HepG2 (cell line): ENCODE results near the gene PRXL2B. TPM values are rescaled to one million over a fixed set of nuclear protein-coding genes. Genes with fewer than 3 reads are reported as not detected.
A peak's percentile ranks its signal among the peaks of the same experiment; 100 is the strongest.

Source experiments
- CBFB ChIP-seq: sonication (generic); formaldehyde crosslinking; IDR thresholded peaks from 2 replicates; pipeline ENCODE4 v1.4.0; 2020; ENCODE audit warnings: missing genetic modification reagents
- ETV6 ChIP-seq: sonication (generic); formaldehyde crosslinking; conservative IDR thresholded peaks from 2 replicates; pipeline ENCODE4 v1.4.0; 2020; ENCODE audit warnings: missing genetic modification reagents
- FOXK1 ChIP-seq: sonication (generic); formaldehyde crosslinking; IDR thresholded peaks from 2 replicates; pipeline ENCODE4 v1.4.0; 2020; ENCODE audit warnings: low read depth, missing genetic modification reagents, borderline replicate concordance
- JDP2 ChIP-seq: sonication (generic); formaldehyde crosslinking; IDR thresholded peaks from 2 replicates; pipeline ENCODE4 v1.8.1; 2022; ENCODE audit warnings: missing genetic modification reagents, borderline replicate concordance
- KDM5A ChIP-seq: fragments of 200-600 bp; sonication (generic); IDR thresholded peaks from 2 replicates; pipeline ENCODE4 v1.7.0; 2018; ENCODE audit warnings: antibody characterized with exemption, mild to moderate bottlenecking, low read length, borderline replicate concordance
- MATR3 ChIP-seq: sonication (generic); formaldehyde crosslinking; IDR thresholded peaks from 2 replicates; pipeline ENCODE4 v1.4.0; 2020; ENCODE audit warnings: missing genetic modification reagents
- NFKB2 ChIP-seq: sonication (generic); formaldehyde crosslinking; IDR thresholded peaks from 2 replicates; pipeline ENCODE4 v1.4.0; 2020; ENCODE audit warnings: missing genetic modification reagents, borderline replicate concordance
- PAWR ChIP-seq: sonication (generic); formaldehyde crosslinking; IDR thresholded peaks from 2 replicates; pipeline ENCODE4 v1.4.0; 2020; ENCODE audit warnings: missing genetic modification reagents, mild to moderate bottlenecking, borderline replicate concordance
- RFXANK ChIP-seq: IDR thresholded peaks from 2 replicates; pipeline ENCODE4 v1.6.1; 2016
- SMYD3 ChIP-seq: sonication (generic); formaldehyde crosslinking; IDR thresholded peaks from 2 replicates; pipeline ENCODE4 v1.8.1; 2023; ENCODE audit warnings: mild to moderate bottlenecking, missing genetic modification reagents
- U2AF1 ChIP-seq: fragments of 200-400 bp; formaldehyde crosslinking; optimal IDR thresholded peaks from 2 replicates; pipeline ENCODE3; 2017; ENCODE audit warnings: mild to moderate bottlenecking, low read depth, low read length
- ZKSCAN5 ChIP-seq: sonication (generic); formaldehyde crosslinking; IDR thresholded peaks from 2 replicates; pipeline ENCODE4 v1.5.1; 2020; ENCODE audit warnings: mild to moderate bottlenecking, missing genetic modification reagents
- ZNF652 ChIP-seq: IDR thresholded peaks from 2 replicates; pipeline ENCODE4 v1.6.1; 2016; ENCODE audit warnings: low read depth, borderline replicate concordance
- ZNF747 ChIP-seq: sonication (generic); formaldehyde crosslinking; IDR thresholded peaks from 2 replicates; pipeline ENCODE4 v1.8.1; 2023; ENCODE audit warnings: missing genetic modification reagents, mild to moderate bottlenecking, borderline replicate concordance
- ZSCAN31 ChIP-seq: sonication (generic); formaldehyde crosslinking; IDR thresholded peaks from 2 replicates; pipeline ENCODE4 v1.5.0; 2020; ENCODE audit warnings: low read depth, mild to moderate bottlenecking, missing genetic modification reagents
- polyA plus RNA-seq, 8 experiments: library from polyadenylated mRNA; depleted of rRNA in 3 of 8; stranded (reverse) in 7 of 8; unstranded in 1 of 8; fragments of >200 nt; fragmentation: Illumina TruSeq in 4 of 8; extraction: Trizol in 4 of 8; gene quantifications; 2 replicates each; pipeline versions ENCODE4 v1.2.1 to v1.2.3, GENCODE V29; 2011 to 2016; ENCODE audit warnings: low read depth in 4 of 8, missing spikeins in 1 of 8, mixed read lengths in 1 of 8; ENCODE audit not compliant: insufficient read depth in 1 of 8
- total RNA-seq, 5 experiments: library from RNA; depleted of rRNA; stranded (reverse); fragments of >200 nt; fragmentation: Illumina TruSeq; extraction: Trizol; gene quantifications; 2 replicates each; pipeline ENCODE4 v1.2.3, GENCODE V29; 2016; ENCODE audit warnings: low read depth in 1 of 5
- TF ChIP-seq, protein P1 (sequence below): sonication (generic); formaldehyde crosslinking; IDR thresholded peaks from 2 replicates; pipeline ENCODE4 v1.4.0; 2020; ENCODE audit warnings: mild to moderate bottlenecking, missing genetic modification reagents, borderline replicate concordance
- TF ChIP-seq, protein P2 (sequence below): sonication (generic); formaldehyde crosslinking; IDR thresholded peaks from 2 replicates; pipeline ENCODE4 v1.5.1; 2020; ENCODE audit warnings: missing genetic modification reagents, mild to moderate bottlenecking, borderline replicate concordance
- TF ChIP-seq, protein P3 (sequence below): sonication (generic); formaldehyde crosslinking; IDR thresholded peaks from 2 replicates; pipeline ENCODE4 v1.5.0; 2020; ENCODE audit warnings: missing genetic modification reagents
- TF ChIP-seq, protein P4 (sequence below): sonication (generic); formaldehyde crosslinking; IDR thresholded peaks from 2 replicates; pipeline ENCODE4 v1.5.1; 2020; ENCODE audit warnings: mild to moderate bottlenecking, missing genetic modification reagents, borderline replicate concordance

The PRXL2B gene
- total and polyA plus RNA-seq, 2 of the 13 experiments (the other 11 are each of a cell fraction or from before 2014, with no cell fraction given) = 16.8 to 22.1 TPM

GRCh38 chr1:2545754-2546514 is 40.6 kb upstream of the PRXL2B start (continued):
- TF ChIP-seq, protein P1, sequence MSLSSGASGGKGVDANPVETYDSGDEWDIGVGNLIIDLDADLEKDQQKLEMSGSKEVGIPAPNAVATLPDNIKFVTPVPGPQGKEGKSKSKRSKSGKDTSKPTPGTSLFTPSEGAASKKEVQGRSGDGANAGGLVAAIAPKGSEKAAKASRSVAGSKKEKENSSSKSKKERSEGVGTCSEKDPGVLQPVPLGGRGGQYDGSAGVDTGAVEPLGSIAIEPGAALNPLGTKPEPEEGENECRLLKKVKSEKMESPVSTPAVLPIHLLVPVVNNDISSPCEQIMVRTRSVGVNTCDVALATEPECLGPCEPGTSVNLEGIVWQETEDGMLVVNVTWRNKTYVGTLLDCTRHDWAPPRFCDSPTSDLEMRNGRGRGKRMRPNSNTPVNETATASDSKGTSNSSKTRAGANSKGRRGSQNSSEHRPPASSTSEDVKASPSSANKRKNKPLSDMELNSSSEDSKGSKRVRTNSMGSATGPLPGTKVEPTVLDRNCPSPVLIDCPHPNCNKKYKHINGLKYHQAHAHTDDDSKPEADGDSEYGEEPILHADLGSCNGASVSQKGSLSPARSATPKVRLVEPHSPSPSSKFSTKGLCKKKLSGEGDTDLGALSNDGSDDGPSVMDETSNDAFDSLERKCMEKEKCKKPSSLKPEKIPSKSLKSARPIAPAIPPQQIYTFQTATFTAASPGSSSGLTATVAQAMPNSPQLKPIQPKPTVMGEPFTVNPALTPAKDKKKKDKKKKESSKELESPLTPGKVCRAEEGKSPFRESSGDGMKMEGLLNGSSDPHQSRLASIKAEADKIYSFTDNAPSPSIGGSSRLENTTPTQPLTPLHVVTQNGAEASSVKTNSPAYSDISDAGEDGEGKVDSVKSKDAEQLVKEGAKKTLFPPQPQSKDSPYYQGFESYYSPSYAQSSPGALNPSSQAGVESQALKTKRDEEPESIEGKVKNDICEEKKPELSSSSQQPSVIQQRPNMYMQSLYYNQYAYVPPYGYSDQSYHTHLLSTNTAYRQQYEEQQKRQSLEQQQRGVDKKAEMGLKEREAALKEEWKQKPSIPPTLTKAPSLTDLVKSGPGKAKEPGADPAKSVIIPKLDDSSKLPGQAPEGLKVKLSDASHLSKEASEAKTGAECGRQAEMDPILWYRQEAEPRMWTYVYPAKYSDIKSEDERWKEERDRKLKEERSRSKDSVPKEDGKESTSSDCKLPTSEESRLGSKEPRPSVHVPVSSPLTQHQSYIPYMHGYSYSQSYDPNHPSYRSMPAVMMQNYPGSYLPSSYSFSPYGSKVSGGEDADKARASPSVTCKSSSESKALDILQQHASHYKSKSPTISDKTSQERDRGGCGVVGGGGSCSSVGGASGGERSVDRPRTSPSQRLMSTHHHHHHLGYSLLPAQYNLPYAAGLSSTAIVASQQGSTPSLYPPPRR = no peak
- TF ChIP-seq ZNF747 (CRISPR knock-in tag) (peak; percentile 85), NFKB2 (CRISPR knock-in tag) (no peak; the same call in 1 of the 2 replicates), ZNF652 (no peak), FOXK1 (CRISPR knock-in tag) (no peak), KDM5A (0 out of 2 replicates have a peak, but pooled peaks have one; percentile 28), JDP2 (CRISPR knock-in tag) (no peak), PAWR (CRISPR knock-in tag) (no peak), U2AF1 (no peak), CBFB (no peak), RFXANK (CRISPR knock-in tag) (no peak), ZKSCAN5 (CRISPR knock-in tag) (no peak), ZSCAN31 (0 out of 2 replicates have a peak, but pooled peaks have one; percentile 56), ETV6 (CRISPR knock-in tag) (no peak), SMYD3 (CRISPR knock-in tag) (no peak), MATR3 (CRISPR knock-in tag) (no peak)
- TF ChIP-seq, protein P2, sequence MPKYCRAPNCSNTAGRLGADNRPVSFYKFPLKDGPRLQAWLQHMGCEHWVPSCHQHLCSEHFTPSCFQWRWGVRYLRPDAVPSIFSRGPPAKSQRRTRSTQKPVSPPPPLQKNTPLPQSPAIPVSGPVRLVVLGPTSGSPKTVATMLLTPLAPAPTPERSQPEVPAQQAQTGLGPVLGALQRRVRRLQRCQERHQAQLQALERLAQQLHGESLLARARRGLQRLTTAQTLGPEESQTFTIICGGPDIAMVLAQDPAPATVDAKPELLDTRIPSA = no peak
- TF ChIP-seq, protein P3, sequence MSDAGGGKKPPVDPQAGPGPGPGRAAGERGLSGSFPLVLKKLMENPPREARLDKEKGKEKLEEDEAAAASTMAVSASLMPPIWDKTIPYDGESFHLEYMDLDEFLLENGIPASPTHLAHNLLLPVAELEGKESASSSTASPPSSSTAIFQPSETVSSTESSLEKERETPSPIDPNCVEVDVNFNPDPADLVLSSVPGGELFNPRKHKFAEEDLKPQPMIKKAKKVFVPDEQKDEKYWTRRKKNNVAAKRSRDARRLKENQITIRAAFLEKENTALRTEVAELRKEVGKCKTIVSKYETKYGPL = no peak
- TF ChIP-seq, protein P4, sequence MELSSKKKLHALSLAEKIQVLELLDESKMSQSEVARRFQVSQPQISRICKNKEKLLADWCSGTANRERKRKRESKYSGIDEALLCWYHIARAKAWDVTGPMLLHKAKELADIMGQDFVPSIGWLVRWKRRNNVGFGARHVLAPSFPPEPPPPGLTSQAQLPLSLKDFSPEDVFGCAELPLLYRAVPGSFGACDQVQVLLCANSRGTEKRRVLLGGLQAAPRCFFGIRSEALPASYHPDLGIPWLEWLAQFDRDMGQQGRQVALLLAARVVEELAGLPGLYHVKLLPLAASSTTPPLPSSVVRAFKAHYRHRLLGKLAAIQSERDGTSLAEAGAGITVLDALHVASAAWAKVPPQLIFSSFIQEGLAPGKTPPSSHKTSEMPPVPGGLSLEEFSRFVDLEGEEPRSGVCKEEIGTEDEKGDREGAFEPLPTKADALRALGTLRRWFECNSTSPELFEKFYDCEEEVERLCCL (CRISPR knock-in tag) = no peak
